ENCODE measurements around the gene PDE4A. TPM values are rescaled to one million over a fixed set of nuclear protein-coding genes. Genes with fewer than 3 reads are reported as not detected.

PDE4A gene
- total and polyA plus RNA-seq, 2 of the 13 experiments (the other 11 are each of a cell fraction or from before 2014, with no cell fraction given): 1.1 to 4.1 TPM

DNA sequence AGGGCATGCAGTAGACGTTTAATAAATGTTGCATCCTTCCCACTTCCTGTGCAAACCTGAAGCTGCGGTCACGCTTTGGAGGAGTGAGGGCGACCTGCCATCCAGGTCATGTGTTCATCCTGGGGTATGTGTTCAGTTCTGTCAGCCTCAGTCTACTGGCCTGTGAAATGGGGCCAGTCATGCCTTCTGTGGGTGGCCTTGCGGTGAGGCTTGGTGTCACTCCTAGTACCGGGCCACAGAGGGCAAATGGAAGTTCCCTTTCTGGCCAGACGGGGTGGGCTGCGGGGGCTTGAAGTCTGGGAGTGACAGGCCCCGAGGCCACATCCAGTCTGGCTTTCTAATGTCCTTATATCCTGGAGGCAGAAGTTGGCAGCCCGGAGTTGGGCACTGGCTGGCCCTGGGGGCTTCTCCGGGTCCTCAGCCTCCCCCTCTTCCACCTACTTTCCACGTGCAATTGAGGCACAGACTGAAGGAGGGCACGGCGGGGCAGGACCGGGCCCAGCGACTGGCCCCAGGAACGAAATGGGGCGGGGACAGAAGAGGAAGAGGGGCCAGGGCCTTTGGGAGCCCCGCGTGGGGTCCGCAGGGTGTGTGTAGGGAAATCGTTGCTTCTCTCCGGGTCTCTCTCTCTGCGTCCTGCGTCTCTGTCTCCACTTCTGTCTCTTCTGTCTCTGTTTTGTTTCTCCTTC, 11.1 kb downstream of the PDE4A start (continued):
- TF ChIP-seq, protein P1, sequence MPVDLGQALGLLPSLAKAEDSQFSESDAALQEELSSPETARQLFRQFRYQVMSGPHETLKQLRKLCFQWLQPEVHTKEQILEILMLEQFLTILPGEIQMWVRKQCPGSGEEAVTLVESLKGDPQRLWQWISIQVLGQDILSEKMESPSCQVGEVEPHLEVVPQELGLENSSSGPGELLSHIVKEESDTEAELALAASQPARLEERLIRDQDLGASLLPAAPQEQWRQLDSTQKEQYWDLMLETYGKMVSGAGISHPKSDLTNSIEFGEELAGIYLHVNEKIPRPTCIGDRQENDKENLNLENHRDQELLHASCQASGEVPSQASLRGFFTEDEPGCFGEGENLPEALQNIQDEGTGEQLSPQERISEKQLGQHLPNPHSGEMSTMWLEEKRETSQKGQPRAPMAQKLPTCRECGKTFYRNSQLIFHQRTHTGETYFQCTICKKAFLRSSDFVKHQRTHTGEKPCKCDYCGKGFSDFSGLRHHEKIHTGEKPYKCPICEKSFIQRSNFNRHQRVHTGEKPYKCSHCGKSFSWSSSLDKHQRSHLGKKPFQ (CRISPR knock-in tag; IDR thresholded peaks at IDR 0.05; ENCODE audit: insufficient replicate concordance): no peak
- TF ChIP-seq, protein P2, sequence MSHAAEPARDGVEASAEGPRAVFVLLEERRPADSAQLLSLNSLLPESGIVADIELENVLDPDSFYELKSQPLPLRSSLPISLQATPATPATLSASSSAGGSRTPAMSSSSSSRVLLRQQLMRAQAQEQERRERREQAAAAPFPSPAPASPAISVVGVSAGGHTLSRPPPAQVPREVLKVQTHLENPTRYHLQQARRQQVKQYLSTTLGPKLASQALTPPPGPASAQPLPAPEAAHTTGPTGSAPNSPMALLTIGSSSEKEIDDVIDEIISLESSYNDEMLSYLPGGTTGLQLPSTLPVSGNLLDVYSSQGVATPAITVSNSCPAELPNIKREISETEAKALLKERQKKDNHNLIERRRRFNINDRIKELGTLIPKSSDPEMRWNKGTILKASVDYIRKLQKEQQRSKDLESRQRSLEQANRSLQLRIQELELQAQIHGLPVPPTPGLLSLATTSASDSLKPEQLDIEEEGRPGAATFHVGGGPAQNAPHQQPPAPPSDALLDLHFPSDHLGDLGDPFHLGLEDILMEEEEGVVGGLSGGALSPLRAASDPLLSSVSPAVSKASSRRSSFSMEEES (CRISPR knock-in tag; IDR thresholded peaks at IDR 0.05): no peak
- TF ChIP-seq XRCC5 (optimal IDR thresholded peaks at IDR 0.05; ENCODE audit: low read length): peak; percentile 8
- no peak for TF ChIP-seq NR2F6 (IDR thresholded peaks at IDR 0.05)
- TF ChIP-seq NR2F6 (CRISPR knock-in tag; IDR thresholded peaks at IDR 0.05): no peak
- TF ChIP-seq ZNF12 (CRISPR knock-in tag; IDR thresholded peaks at IDR 0.05): no peak
- no peak for TF ChIP-seq KLF6 (CRISPR knock-in tag; IDR thresholded peaks at IDR 0.05)
- no peak for TF ChIP-seq REL (CRISPR knock-in tag; conservative IDR thresholded peaks at IDR 0.05)
- TF ChIP-seq, protein P3, sequence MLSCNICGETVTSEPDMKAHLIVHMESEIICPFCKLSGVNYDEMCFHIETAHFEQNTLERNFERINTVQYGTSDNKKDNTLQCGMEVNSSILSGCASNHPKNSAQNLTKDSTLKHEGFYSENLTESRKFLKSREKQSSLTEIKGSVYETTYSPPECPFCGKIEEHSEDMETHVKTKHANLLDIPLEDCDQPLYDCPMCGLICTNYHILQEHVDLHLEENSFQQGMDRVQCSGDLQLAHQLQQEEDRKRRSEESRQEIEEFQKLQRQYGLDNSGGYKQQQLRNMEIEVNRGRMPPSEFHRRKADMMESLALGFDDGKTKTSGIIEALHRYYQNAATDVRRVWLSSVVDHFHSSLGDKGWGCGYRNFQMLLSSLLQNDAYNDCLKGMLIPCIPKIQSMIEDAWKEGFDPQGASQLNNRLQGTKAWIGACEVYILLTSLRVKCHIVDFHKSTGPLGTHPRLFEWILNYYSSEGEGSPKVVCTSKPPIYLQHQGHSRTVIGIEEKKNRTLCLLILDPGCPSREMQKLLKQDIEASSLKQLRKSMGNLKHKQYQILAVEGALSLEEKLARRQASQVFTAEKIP (CRISPR knock-in tag; IDR thresholded peaks at IDR 0.05; ENCODE audit: borderline replicate concordance): no peak
- no peak for TF ChIP-seq FOXA3 (CRISPR knock-in tag; IDR thresholded peaks at IDR 0.05)
- TF ChIP-seq ZNF543 (CRISPR knock-in tag; IDR thresholded peaks at IDR 0.05): no peak
- TF ChIP-seq CHD4 (IDR thresholded peaks at IDR 0.05; ENCODE audit: borderline replicate concordance, low read length): peak; percentile 95
- TF ChIP-seq FOXA1 (IDR thresholded peaks at IDR 0.05): no peak
- TF ChIP-seq FOXA1 (CRISPR knock-in tag; IDR thresholded peaks at IDR 0.05): no peak
- TF ChIP-seq, protein P4, sequence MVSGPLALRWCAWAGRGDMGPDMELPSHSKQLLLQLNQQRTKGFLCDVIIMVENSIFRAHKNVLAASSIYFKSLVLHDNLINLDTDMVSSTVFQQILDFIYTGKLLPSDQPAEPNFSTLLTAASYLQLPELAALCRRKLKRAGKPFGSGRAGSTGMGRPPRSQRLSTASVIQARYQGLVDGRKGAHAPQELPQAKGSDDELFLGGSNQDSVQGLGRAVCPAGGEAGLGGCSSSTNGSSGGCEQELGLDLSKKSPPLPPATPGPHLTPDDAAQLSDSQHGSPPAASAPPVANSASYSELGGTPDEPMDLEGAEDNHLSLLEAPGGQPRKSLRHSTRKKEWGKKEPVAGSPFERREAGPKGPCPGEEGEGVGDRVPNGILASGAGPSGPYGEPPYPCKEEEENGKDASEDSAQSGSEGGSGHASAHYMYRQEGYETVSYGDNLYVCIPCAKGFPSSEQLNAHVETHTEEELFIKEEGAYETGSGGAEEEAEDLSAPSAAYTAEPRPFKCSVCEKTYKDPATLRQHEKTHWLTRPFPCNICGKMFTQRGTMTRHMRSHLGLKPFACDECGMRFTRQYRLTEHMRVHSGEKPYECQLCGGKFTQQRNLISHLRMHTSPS (CRISPR knock-in tag; IDR thresholded peaks at IDR 0.05; ENCODE audit: low read depth): 0 out of 2 replicates have a peak, but pooled peaks have one; percentile 16
- TF ChIP-seq MXI1 (IDR thresholded peaks at IDR 0.05; ENCODE audit: borderline replicate concordance, low read depth, low read length): no peak
- no peak for TF ChIP-seq RARG (CRISPR knock-in tag; IDR thresholded peaks at IDR 0.05; ENCODE audit: low read depth)
- TF ChIP-seq, protein P5, sequence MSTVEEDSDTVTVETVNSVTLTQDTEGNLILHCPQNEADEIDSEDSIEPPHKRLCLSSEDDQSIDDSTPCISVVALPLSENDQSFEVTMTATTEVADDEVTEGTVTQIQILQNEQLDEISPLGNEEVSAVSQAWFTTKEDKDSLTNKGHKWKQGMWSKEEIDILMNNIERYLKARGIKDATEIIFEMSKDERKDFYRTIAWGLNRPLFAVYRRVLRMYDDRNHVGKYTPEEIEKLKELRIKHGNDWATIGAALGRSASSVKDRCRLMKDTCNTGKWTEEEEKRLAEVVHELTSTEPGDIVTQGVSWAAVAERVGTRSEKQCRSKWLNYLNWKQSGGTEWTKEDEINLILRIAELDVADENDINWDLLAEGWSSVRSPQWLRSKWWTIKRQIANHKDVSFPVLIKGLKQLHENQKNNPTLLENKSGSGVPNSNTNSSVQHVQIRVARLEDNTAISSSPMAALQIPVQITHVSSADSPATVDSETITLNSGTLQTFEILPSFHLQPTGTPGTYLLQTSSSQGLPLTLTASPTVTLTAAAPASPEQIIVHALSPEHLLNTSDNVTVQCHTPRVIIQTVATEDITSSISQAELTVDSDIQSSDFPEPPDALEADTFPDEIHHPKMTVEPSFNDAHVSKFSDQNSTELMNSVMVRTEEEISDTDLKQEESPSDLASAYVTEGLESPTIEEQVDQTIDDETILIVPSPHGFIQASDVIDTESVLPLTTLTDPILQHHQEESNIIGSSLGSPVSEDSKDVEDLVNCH (CRISPR knock-in tag; IDR thresholded peaks at IDR 0.05): no peak
- TF ChIP-seq ZNF768 (CRISPR knock-in tag; IDR thresholded peaks at IDR 0.05): peak; percentile 6; the same call in 1 of the 2 replicates
